Measurements from ENCODE around the gene CACNA2D2.

CACNA2D2 gene

GRCh38 chr3:50322386-50323091, 180.9 kb downstream of the CACNA2D2 start, which contains the start of gene HYAL2:
Gene HYAL2 (minus strand): TSS chr3:50322745. CDS start chr3:50320489, 2,256 bp downstream.
- no peak for DNase-seq

GRCh38 chr3:50322115-50322385, 181.4 kb downstream of the CACNA2D2 start:
- no peak for DNase-seq

GRCh38 chr3:50321336-50322114, 181.9 kb downstream of the CACNA2D2 start:
- peak; percentile 73 for DNase-seq

- peak; percentile 20 for DNase-seq
Observed at GRCh38 chr3:50320853-50321335, 182.5 kb downstream of the CACNA2D2 start.

- no peak for DNase-seq
Observed at GRCh38 chr3:50319894-50320625, 183.4 kb downstream of the CACNA2D2 start.

GRCh38 chr3:50319181-50319893, 184.1 kb downstream of the CACNA2D2 start:
- DNase-seq, result no peak

GRCh38 chr3:50318615-50319014, 184.8 kb downstream of the CACNA2D2 start:
- no peak for DNase-seq

- no peak for DNase-seq
Observed at GRCh38 chr3:50318163-50318562, 185.3 kb downstream of the CACNA2D2 start.

GRCh38 chr3:50317300-50317699, 186.1 kb downstream of the CACNA2D2 start:
- no peak for DNase-seq

- DNase-seq, result no peak
Observed at GRCh38 chr3:50316657-50317242, 186.7 kb downstream of the CACNA2D2 start.

GRCh38 chr3:50314816-50315215, 188.6 kb downstream of the CACNA2D2 start:
- no peak for DNase-seq

- no peak for DNase-seq
Observed at GRCh38 chr3:50314342-50314741, 189.1 kb downstream of the CACNA2D2 start.

All from NCI-H748 treated with DMSO at 0.1 percent for 48 hours (cell line).